Stimulated activated CD4-positive, alpha-beta T cell treated with anti-CD3 and anti-CD28 coated beads, Interleukin-2, amount 100 ng/mL, for 48 hours (primary cell): Measurements from ENCODE around the gene PCDHB2.
"Not testable (repeated sequence)": the region's sequence is repeated elsewhere in the genome, so short reads cannot be mapped to it uniquely, and the experiment has no call there.

Experiments used
- DNase-seq, 2 donors: peaks; one replicate each; pipeline ENCODE4 v3.0.0-alpha.2; 2020

PCDHB2 gene

GRCh38 chr5:141094481-141095262 is at the start of gene PCDHB2:
Gene PCDHB2, plus strand, starts transcription at chr5:141094615. Its CDS starts 176 bp downstream, at chr5:141094791.
- no peak for DNase-seq

- DNase-seq = no peak
Measured at GRCh38 chr5:141050622-141051520, 43.5 kb upstream of the PCDHB2 start, which contains the start of gene PCDHB1. Gene PCDHB1, plus strand, starts transcription at chr5:141051374. Its CDS starts 97 bp downstream, at chr5:141051471.

GRCh38 chr5:141051521-141051866 is 42.9 kb upstream of the PCDHB2 start:
- DNase-seq = no peak

GRCh38 chr5:141077826-141078225 is 16.6 kb upstream of the PCDHB2 start:
- DNase-seq = no peak

- DNase-seq = no peak
Measured at GRCh38 chr5:141082228-141082627, 12.2 kb upstream of the PCDHB2 start.

GRCh38 chr5:141084487-141084989 is 9.9 kb upstream of the PCDHB2 start:
- DNase-seq = peak; percentile 4 to 12

- no peak for DNase-seq
Measured at GRCh38 chr5:141095263-141095641, 837 bp downstream of the PCDHB2 start.

- not testable (repeated sequence) for DNase-seq
Measured at GRCh38 chr5:141096181-141096580, 1.8 kb downstream of the PCDHB2 start.

- not testable (repeated sequence) for DNase-seq
Measured at GRCh38 chr5:141096586-141096985, 2.2 kb downstream of the PCDHB2 start.

GRCh38 chr5:141100243-141100805 is 5.9 kb downstream of the PCDHB2 start, which contains the start of gene PCDHB3:
Gene PCDHB3, plus strand, starts transcription at chr5:141100473. Its CDS starts 177 bp downstream, at chr5:141100650.
- peak; percentile 23 to 51 for DNase-seq

- no peak for DNase-seq
Measured at GRCh38 chr5:141101059-141101458, 6.6 kb downstream of the PCDHB2 start.

GRCh38 chr5:141102070-141102469 is 7.7 kb downstream of the PCDHB2 start:
- DNase-seq = not testable (repeated sequence)

- DNase-seq = not testable (repeated sequence)
Measured at GRCh38 chr5:141102471-141102870, 8.1 kb downstream of the PCDHB2 start.

GRCh38 chr5:141105350-141105749 is 10.9 kb downstream of the PCDHB2 start:
- DNase-seq = no peak

- no peak for DNase-seq
Measured at GRCh38 chr5:141119250-141119649, 24.8 kb downstream of the PCDHB2 start.

GRCh38 chr5:141121563-141121962 is 27.1 kb downstream of the PCDHB2 start, which contains the start of gene PCDHB4:
Gene PCDHB4, plus strand, starts transcription at chr5:141121818. Its CDS starts 181 bp downstream, at chr5:141121999.
- DNase-seq = no peak

- DNase-seq = no peak
Measured at GRCh38 chr5:141121985-141122384, 27.6 kb downstream of the PCDHB2 start.

- not testable (repeated sequence) for DNase-seq
Measured at GRCh38 chr5:141123396-141124135, 29.2 kb downstream of the PCDHB2 start.

GRCh38 chr5:141127305-141127704 is 32.9 kb downstream of the PCDHB2 start:
- no peak for DNase-seq

- no peak for DNase-seq
Measured at GRCh38 chr5:141135030-141135717, 40.8 kb downstream of the PCDHB2 start, which contains the start of gene PCDHB5. Gene PCDHB5, plus strand, starts transcription at chr5:141135206. Its CDS starts 229 bp downstream, at chr5:141135435.

GRCh38 chr5:141135718-141136266 is 41.4 kb downstream of the PCDHB2 start:
- DNase-seq = no peak
